Stimulated activated naive CD8-positive, alpha-beta T cell treated with anti-CD3 and anti-CD28 coated beads, Interleukin-15, Interleukin-2, amounts not matched to agents 100 ng/mL and 50 ng/mL, for 24 hours (primary cell): ENCODE data around the gene CAPN7.
A peak's percentile ranks its signal among the peaks of the same experiment; 100 is the strongest.
"Not testable (repeated sequence)": the region's sequence is repeated elsewhere in the genome, so short reads cannot be mapped to it uniquely, and the experiment has no call there.

Experiments used
- H3K27ac Mint-ChIP-seq: one replicate; pipeline ENCODE4 v1.8.0; 2021; ENCODE audit warnings: mild to moderate bottlenecking, mixed read lengths
- H3K27me3 Mint-ChIP-seq: one replicate; pipeline ENCODE4 v1.8.0; 2021; ENCODE audit warnings: mixed read lengths
- H3K36me3 Mint-ChIP-seq: one replicate; pipeline ENCODE4 v1.8.0; 2021; ENCODE audit warnings: low read depth, mixed read lengths
- H3K4me1 Mint-ChIP-seq: one replicate; pipeline ENCODE4 v1.8.0; 2021; ENCODE audit warnings: low read depth, mixed read lengths
- H3K4me3 Mint-ChIP-seq: one replicate; pipeline ENCODE4 v1.8.0; 2021; ENCODE audit warnings: mild to moderate bottlenecking, mixed read lengths
- H3K9me3 Mint-ChIP-seq: one replicate; pipeline ENCODE4 v1.8.0; 2021; ENCODE audit warnings: mixed read lengths

Gene CAPN7

GRCh38 chr3:15205934-15206661, at the start of gene CAPN7:
Gene CAPN7 (plus strand): TSS chr3:15206246. CDS start chr3:15206496, 250 bp downstream.
- H3K36me3 Mint-ChIP-seq: peaks cover 12% of the 10 kb centered on the region
- H3K9me3 Mint-ChIP-seq: no peaks in the 10 kb centered on the region
- peak within 1 kb of the TSS; percentile 93 for H3K4me3 Mint-ChIP-seq
- peak within 1 kb of the TSS; percentile 90 for H3K27ac Mint-ChIP-seq
- H3K4me1 Mint-ChIP-seq: peaks cover 30% of the 10 kb centered on the region
- H3K27me3 Mint-ChIP-seq: no peaks in the 10 kb centered on the region

DNA sequence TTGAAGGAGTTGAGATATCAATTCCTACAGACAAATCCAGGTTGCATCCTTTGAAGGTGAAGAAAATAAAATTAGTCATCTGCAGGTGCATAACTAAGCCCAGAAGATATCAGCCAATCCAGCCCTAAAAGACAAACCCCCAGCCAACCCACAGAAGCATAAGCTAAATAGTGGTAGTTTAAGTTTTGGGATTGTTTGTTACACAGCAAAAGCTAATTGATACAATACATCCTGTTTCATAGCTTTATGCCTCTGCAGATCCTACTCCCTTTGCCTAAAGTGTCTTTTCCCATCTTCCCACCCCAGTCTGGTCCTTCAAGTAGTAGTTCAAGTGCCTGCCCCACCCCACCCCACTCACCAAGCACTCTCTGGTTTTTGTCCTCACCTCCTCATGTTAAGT, 48.6 kb upstream of the CAPN7 start:
- Mint-ChIP-seq H3K4me1 (peaks cover 6% of the 10 kb centered on the region), H3K27me3 (peaks cover 38% of the 10 kb centered on the region), H3K27ac (no peak overlapping the region), H3K36me3 (no peaks in the 10 kb centered on the region), H3K9me3 (peaks cover 3% of the 10 kb centered on the region), H3K4me3 (no peak overlapping the region)

DNA sequence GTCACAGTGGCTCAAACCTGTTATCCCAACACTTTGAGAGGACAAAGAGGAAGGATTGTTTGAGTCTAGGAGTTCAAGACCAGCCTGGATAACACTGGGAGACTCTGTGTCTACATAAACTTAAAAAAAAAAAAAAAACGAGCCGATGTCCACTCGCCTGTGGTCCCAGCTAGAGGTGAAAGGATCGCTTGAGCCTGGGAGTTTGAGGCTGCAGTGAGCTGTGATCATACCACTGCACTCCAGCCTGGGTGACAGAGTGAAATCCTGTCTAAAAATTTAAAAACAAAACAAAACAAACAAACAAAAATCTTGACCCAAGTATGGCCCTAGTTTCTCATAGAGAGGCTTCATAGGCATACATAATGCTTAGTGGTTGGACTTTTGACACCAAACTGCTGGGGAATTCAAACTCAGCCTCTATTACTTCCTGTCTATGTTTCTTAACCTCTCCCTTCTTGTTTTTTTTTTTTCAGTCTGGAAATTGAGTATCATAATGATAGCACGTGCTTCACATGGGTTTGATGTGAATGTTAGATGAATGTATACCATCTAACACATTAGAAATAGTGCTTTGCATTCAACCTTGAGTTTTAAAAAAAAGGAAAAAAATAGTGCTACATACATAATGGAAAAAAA, 46.4 kb upstream of the CAPN7 start:
- peaks cover 3% of the 10 kb centered on the region for H3K9me3 Mint-ChIP-seq
- no peaks in the 10 kb centered on the region for H3K36me3 Mint-ChIP-seq
- no peak overlapping the region for H3K27ac Mint-ChIP-seq
- no peak overlapping the region for H3K4me3 Mint-ChIP-seq
- peaks cover 23% of the 10 kb centered on the region for H3K27me3 Mint-ChIP-seq
- peaks cover 6% of the 10 kb centered on the region for H3K4me1 Mint-ChIP-seq

DNA sequence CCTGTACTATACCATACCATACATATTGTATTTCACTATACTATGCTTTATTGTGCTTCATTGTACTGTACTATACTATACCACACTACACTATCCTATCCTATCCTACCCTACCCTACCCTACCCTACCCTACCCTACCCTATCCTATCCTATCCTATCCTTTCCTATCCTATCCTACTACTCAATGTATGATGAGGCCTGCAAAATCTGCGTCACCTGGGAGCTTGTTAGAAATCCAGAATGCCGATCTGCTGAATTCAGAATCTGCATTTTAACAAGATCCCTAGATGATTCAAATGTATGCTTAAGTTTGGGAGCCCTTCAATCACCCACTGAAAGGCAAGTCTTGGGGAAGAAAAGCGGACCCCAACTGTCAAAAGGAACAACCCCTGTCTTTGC, 45.4 kb upstream of the CAPN7 start:
- H3K9me3 Mint-ChIP-seq: peaks cover 3% of the 10 kb centered on the region
- peaks cover 12% of the 10 kb centered on the region for H3K27me3 Mint-ChIP-seq
- no peak overlapping the region for H3K27ac Mint-ChIP-seq
- H3K4me1 Mint-ChIP-seq: peaks cover 6% of the 10 kb centered on the region
- no peak overlapping the region for H3K4me3 Mint-ChIP-seq
- H3K36me3 Mint-ChIP-seq: no peaks in the 10 kb centered on the region

GRCh38 chr3:15161133-15161532, 44.9 kb upstream of the CAPN7 start:
- Mint-ChIP-seq H3K4me3 (no peak overlapping the region), H3K4me1 (peaks cover 6% of the 10 kb centered on the region), H3K9me3 (peaks cover 3% of the 10 kb centered on the region), H3K27ac (no peak overlapping the region), H3K36me3 (no peaks in the 10 kb centered on the region), H3K27me3 (peaks cover 10% of the 10 kb centered on the region)

GRCh38 chr3:15163656-15164055, 42.4 kb upstream of the CAPN7 start:
- H3K27me3 Mint-ChIP-seq, H3K4me3 Mint-ChIP-seq, H3K27ac Mint-ChIP-seq, H3K4me1 Mint-ChIP-seq, H3K36me3 Mint-ChIP-seq, H3K9me3 Mint-ChIP-seq: not testable (repeated sequence)

GRCh38 chr3:15164340-15164739, 41.7 kb upstream of the CAPN7 start:
- no peaks in the 10 kb centered on the region for H3K36me3 Mint-ChIP-seq
- H3K27ac Mint-ChIP-seq: no peak overlapping the region
- peaks cover 6% of the 10 kb centered on the region for H3K4me1 Mint-ChIP-seq
- H3K27me3 Mint-ChIP-seq: no peaks in the 10 kb centered on the region
- H3K9me3 Mint-ChIP-seq: no peaks in the 10 kb centered on the region
- H3K4me3 Mint-ChIP-seq: no peak overlapping the region

GRCh38 chr3:15165061-15165460, 41.0 kb upstream of the CAPN7 start:
- no peaks in the 10 kb centered on the region for H3K27me3 Mint-ChIP-seq
- no peak overlapping the region for H3K27ac Mint-ChIP-seq
- no peaks in the 10 kb centered on the region for H3K9me3 Mint-ChIP-seq
- peaks cover under 1% of the 10 kb centered on the region for H3K4me1 Mint-ChIP-seq
- no peak overlapping the region for H3K4me3 Mint-ChIP-seq
- no peaks in the 10 kb centered on the region for H3K36me3 Mint-ChIP-seq

DNA sequence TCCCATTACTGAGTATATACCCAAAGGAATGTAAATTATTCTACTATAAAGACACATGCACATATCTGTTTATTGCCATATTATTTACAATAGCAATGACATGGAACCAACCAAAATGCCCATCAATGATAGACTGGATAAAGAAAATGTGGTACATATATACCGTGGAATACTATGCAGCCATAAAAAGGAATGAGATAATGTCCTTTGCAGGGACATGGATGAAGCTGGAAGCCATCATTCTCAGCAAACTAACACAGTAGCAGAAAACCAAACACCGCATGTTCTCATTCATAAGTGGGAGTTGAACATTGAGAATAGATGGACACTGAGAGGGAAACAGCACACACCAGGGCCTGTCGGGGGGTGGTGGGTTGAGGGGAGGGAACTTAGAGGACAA, 39.7 kb upstream of the CAPN7 start:
- H3K36me3 Mint-ChIP-seq, H3K4me1 Mint-ChIP-seq, H3K27ac Mint-ChIP-seq, H3K9me3 Mint-ChIP-seq, H3K27me3 Mint-ChIP-seq, H3K4me3 Mint-ChIP-seq: not testable (repeated sequence)

DNA sequence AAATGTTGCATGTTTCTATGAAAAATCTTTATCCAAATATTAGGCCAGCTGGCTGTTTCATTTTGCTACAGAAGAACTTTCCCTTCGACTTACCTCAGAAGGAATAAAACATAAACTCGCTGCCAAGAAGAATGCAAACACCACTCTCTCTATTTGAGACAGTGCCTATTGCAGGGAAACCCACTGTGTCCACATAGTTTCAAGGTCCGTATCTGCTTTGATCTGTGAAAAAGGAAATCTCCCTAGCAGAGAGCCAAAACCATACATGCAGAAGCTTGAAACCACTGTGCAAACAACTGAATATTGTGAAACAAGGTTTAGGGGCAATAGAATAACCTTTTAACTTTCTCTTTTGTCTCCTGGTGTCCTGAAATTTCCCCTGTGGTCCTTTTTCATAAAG, 35.0 kb upstream of the CAPN7 start:
- H3K36me3 Mint-ChIP-seq: no peaks in the 10 kb centered on the region
- H3K4me1 Mint-ChIP-seq: no peaks in the 10 kb centered on the region
- no peak overlapping the region for H3K4me3 Mint-ChIP-seq
- no peaks in the 10 kb centered on the region for H3K9me3 Mint-ChIP-seq
- H3K27ac Mint-ChIP-seq: no peak overlapping the region
- peaks cover 13% of the 10 kb centered on the region for H3K27me3 Mint-ChIP-seq

- Mint-ChIP-seq H3K27ac (no peak overlapping the region), H3K36me3 (no peaks in the 10 kb centered on the region), H3K4me3 (no peak overlapping the region), H3K9me3 (no peaks in the 10 kb centered on the region), H3K4me1 (no peaks in the 10 kb centered on the region), H3K27me3 (peaks cover 15% of the 10 kb centered on the region)
Observed at GRCh38 chr3:15172806-15173205, 33.2 kb upstream of the CAPN7 start.

GRCh38 chr3:15174953-15175352, 31.1 kb upstream of the CAPN7 start:
- Mint-ChIP-seq H3K4me1 (peaks cover 2% of the 10 kb centered on the region), H3K36me3 (no peaks in the 10 kb centered on the region), H3K4me3 (no peak overlapping the region), H3K27ac (no peak overlapping the region), H3K9me3 (no peaks in the 10 kb centered on the region), H3K27me3 (peaks cover 19% of the 10 kb centered on the region)

DNA sequence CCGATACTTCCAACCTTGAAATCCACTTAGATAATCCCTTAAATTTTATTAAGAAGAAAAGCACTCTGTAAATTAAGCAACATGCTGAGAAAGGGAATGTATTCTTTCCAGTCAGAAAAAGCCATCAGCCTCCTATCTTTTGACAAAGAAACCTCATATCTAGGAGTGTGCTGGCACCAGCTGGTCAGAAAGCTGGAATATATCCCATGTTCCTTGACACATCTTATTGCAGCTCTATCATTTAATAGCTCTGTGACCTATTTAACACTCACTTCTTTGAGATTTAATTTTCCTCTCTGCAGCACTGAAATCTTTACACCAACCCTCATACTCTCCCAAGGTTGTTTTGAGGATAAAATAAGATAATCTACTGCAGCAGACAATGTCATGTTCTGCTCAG, 30.4 kb upstream of the CAPN7 start:
- no peak overlapping the region for H3K27ac Mint-ChIP-seq
- H3K27me3 Mint-ChIP-seq: peaks cover 19% of the 10 kb centered on the region
- no peaks in the 10 kb centered on the region for H3K9me3 Mint-ChIP-seq
- peaks cover 7% of the 10 kb centered on the region for H3K4me1 Mint-ChIP-seq
- no peak overlapping the region for H3K4me3 Mint-ChIP-seq
- no peaks in the 10 kb centered on the region for H3K36me3 Mint-ChIP-seq

DNA sequence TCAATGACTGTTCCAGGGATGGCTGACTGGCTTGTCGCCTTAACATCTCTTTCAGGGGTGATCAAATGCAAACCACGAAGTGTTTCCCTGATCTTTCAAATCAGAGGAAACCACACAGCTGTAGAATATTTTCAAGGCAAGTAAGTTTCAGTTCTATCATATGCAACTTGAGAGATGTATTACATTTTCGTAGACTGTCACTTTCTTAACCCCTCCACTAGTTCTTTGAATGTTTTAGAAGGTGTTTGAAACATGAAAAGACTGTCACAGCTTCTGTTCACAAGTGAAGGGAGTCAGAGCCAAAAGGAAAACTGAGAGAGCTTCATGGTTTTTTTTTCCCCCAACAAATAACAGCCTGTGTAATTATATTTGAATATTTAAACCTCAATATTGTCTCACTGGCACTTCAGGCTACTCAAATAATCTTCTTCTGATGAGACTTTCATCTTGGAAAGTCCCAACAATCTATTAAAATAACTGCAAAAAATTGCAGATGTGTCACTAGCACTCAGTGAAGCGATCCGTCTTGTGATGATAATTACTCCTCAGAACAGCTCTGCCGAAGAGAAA, 25.9 kb upstream of the CAPN7 start:
- H3K4me1 Mint-ChIP-seq: peaks cover 7% of the 10 kb centered on the region
- H3K36me3 Mint-ChIP-seq: no peaks in the 10 kb centered on the region
- no peaks in the 10 kb centered on the region for H3K9me3 Mint-ChIP-seq
- no peak overlapping the region for H3K27ac Mint-ChIP-seq
- H3K27me3 Mint-ChIP-seq: peaks cover 13% of the 10 kb centered on the region
- no peak overlapping the region for H3K4me3 Mint-ChIP-seq

- Mint-ChIP-seq H3K9me3 (no peaks in the 10 kb centered on the region), H3K27ac (no peak overlapping the region), H3K27me3 (peaks cover 8% of the 10 kb centered on the region), H3K4me3 (no peak overlapping the region), H3K4me1 (peaks cover 7% of the 10 kb centered on the region), H3K36me3 (no peaks in the 10 kb centered on the region)
Observed at GRCh38 chr3:15181511-15181910, 24.5 kb upstream of the CAPN7 start.
